ENCODE measurements around the gene LRP1.

LRP1 gene

DNA sequence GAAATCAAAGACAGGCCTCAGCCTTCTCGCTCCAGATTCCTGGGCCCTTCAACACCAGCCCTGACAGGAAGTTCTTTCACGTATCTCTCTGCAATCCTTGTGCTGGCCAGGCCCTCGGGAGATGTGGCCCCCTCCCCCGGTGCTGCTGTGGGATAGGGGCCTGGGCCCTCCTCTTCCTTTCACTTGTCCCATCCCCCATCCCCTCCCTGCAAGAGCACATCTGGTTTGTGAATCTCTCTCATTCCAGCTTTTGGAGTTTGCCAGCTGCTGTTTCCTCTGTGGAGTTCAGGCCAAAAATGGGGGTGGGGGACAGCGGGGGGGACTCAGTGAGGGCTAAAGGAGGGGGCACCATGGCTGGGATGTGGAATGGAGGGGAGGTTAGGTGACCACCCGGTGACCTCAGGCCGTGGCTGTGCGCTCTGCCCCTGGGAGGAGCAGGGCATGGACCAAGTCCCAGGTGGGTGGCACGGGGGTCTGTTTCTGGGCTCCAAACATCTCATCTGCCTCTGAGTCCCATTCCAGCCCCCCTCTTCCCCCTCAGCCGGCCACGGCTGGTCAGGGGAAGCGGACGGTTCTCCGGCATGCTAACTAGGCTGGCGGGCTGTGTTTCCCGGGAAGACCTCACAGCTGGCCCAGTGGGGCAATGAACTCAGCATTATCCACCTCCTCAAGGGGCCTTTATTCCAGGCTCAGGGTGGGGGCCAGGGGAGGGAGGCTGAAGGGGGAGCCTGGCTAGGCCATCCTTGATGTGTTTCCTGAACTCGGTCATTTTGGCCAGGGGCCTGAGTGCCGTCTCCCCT, 7.4 kb downstream of the LRP1 start:
- TF ChIP-seq SIN3A (IDR thresholded peaks at IDR 0.05; ENCODE audit: borderline replicate concordance, insufficient read depth, low read length) (no peak), FOXP2 (optimal IDR thresholded peaks at IDR 0.05; ENCODE audit: borderline replicate concordance, extremely low read depth, extremely low read length, insufficient read depth) (peak; percentile 57)

DNA sequence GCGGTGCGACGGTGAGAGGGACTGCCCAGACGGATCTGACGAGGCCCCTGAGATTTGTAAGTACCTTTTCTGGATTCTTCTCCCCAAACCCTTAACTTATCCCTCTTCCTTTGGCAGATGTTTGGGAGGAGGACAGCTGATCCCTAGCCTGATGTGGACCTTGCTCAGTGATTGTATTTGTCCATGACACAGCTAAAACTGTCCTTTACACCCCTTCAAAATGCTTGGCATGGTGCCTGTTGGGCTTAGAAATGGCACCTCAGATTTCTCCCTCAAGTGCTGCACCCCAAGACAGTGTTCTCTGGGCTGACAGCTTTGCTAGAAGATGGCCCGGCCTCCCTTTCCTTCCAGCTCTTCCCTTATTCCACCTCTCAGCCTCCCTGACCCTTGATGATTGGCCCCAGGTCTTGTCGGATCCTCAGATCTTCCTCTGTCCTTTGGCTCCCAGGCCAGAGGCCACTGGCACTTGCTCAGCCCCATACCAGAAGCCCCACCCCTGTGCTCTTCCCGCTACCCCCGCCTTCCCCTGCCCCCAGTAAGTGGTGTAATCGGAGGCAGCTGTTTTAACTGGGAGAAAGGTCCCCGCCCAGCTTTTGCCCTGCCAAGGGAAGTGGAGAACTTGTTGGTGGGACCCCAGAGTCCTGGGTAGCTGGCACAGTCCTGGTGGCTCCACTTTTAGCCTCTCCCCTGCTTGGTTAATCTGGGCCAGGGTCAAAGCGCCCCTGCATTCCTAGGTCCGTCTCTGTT, 10.4 kb downstream of the LRP1 start:
- TF ChIP-seq TAF1 (IDR thresholded peaks at IDR 0.05; ENCODE audit: borderline replicate concordance, insufficient read depth, low read length): no peak
- no peak for TF ChIP-seq SIN3A (IDR thresholded peaks at IDR 0.05; ENCODE audit: borderline replicate concordance, insufficient read depth, low read length)
- TF ChIP-seq POLR2AphosphoS5 (IDR thresholded peaks at IDR 0.05; ENCODE audit: low read depth, low read length): no peak
- TF ChIP-seq, protein P1, sequence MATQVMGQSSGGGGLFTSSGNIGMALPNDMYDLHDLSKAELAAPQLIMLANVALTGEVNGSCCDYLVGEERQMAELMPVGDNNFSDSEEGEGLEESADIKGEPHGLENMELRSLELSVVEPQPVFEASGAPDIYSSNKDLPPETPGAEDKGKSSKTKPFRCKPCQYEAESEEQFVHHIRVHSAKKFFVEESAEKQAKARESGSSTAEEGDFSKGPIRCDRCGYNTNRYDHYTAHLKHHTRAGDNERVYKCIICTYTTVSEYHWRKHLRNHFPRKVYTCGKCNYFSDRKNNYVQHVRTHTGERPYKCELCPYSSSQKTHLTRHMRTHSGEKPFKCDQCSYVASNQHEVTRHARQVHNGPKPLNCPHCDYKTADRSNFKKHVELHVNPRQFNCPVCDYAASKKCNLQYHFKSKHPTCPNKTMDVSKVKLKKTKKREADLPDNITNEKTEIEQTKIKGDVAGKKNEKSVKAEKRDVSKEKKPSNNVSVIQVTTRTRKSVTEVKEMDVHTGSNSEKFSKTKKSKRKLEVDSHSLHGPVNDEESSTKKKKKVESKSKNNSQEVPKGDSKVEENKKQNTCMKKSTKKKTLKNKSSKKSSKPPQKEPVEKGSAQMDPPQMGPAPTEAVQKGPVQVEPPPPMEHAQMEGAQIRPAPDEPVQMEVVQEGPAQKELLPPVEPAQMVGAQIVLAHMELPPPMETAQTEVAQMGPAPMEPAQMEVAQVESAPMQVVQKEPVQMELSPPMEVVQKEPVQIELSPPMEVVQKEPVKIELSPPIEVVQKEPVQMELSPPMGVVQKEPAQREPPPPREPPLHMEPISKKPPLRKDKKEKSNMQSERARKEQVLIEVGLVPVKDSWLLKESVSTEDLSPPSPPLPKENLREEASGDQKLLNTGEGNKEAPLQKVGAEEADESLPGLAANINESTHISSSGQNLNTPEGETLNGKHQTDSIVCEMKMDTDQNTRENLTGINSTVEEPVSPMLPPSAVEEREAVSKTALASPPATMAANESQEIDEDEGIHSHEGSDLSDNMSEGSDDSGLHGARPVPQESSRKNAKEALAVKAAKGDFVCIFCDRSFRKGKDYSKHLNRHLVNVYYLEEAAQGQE (IDR thresholded peaks at IDR 0.05; ENCODE audit: insufficient read depth in 1 of 2, low read depth in 2 of 2, low read length in 2 of 2): no peak
- TF ChIP-seq FOXP2 (optimal IDR thresholded peaks at IDR 0.05; ENCODE audit: borderline replicate concordance, extremely low read depth, extremely low read length, insufficient read depth): no peak

DNA sequence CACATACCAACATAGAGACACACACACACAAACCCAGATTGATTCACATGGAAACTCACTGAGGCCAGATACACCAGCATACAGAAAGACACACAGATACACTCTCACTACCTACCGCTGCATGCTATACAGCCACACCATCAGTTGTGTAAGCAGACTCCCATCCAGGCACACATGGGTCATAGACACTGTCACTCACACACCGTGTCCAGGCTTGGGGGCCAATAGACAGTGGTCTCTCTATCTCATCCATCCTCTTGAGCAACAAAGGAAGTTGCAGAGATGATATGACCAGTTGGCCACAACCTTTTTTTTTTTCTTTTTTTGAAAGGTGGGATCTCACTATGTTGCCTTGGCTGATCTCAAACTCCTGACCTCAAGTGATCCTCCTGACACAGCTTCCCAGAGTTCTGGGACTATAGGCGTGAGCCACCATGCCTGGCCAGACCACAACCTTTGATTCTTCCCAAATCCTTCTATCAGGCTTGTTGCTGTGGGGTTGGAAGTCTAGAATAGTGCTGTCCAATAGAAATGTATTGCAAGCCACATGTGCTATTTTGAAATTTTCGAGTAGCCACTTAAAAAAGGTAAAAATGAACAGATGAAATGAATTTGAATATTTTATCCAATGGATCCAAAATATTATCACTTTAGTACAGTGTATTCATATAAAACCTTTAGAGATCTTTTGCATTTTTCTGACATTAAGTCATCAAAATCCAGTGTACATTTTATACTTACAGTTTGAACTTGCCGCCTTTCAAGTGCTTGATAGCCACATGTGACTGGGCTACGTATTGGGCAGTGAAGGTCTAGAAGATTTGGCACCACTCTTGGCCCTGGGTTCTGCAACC, 11.7 kb downstream of the LRP1 start:
- TF ChIP-seq POLR2AphosphoS5 (IDR thresholded peaks at IDR 0.05; ENCODE audit: low read depth, low read length) (no peak), SIN3A (IDR thresholded peaks at IDR 0.05; ENCODE audit: borderline replicate concordance, insufficient read depth, low read length) (no peak), TAF1 (IDR thresholded peaks at IDR 0.05; ENCODE audit: borderline replicate concordance, insufficient read depth, low read length) (no peak), FOXP2 (optimal IDR thresholded peaks at IDR 0.05; ENCODE audit: borderline replicate concordance, extremely low read depth, extremely low read length, insufficient read depth) (no peak)
- TF ChIP-seq, protein P1 (IDR thresholded peaks at IDR 0.05; ENCODE audit: insufficient read depth in 1 of 2, low read depth in 2 of 2, low read length in 2 of 2): no peak

DNA sequence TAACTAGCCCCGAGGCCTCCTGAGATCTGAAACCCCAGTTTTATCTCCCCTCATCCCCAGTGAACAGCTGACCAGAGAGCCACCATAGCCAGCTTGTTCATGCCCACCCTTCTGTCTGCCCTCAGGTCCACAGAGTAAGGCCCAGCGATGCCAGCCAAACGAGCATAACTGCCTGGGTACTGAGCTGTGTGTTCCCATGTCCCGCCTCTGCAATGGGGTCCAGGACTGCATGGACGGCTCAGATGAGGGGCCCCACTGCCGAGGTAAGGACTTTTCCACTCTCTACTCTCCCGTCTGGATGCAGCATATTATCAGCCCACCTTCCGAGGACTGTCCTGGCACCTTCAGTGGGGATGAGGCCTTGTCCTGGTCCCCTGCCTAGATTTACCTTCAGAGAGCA, 13.0 kb downstream of the LRP1 start:
- TF ChIP-seq, protein P1 (IDR thresholded peaks at IDR 0.05; ENCODE audit: insufficient read depth in 1 of 2, low read depth in 2 of 2, low read length in 2 of 2): no peak
- TF ChIP-seq SIN3A (IDR thresholded peaks at IDR 0.05; ENCODE audit: borderline replicate concordance, insufficient read depth, low read length) (no peak), TAF1 (IDR thresholded peaks at IDR 0.05; ENCODE audit: borderline replicate concordance, insufficient read depth, low read length) (no peak), POLR2AphosphoS5 (IDR thresholded peaks at IDR 0.05; ENCODE audit: low read depth, low read length) (no peak), FOXP2 (optimal IDR thresholded peaks at IDR 0.05; ENCODE audit: borderline replicate concordance, extremely low read depth, extremely low read length, insufficient read depth) (no peak)

DNA sequence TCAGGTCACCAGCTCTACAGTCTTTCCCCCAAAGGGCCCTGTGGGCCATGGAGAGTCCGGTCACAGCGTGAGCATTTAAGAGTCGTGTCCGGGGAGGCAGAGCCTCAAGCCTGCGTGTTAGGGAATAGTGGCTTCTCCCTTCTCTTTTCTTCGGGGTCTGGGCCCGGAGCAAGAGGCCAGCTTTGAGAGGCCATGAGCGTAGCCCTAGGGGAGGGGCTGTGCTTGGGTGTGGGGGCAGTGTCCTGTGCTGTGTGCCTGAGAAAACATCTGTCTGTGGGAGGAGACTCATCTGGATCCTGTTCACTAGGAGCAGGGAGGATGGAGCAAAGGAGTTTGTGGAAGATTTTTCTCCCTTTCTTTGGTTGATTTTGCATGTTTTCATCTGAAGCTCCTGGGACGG, 13.8 kb downstream of the LRP1 start:
- no peak for TF ChIP-seq FOXP2 (optimal IDR thresholded peaks at IDR 0.05; ENCODE audit: borderline replicate concordance, extremely low read depth, extremely low read length, insufficient read depth)
- TF ChIP-seq SIN3A (IDR thresholded peaks at IDR 0.05; ENCODE audit: borderline replicate concordance, insufficient read depth, low read length): no peak
- TF ChIP-seq TAF1 (IDR thresholded peaks at IDR 0.05; ENCODE audit: borderline replicate concordance, insufficient read depth, low read length): no peak
- no peak for TF ChIP-seq POLR2AphosphoS5 (IDR thresholded peaks at IDR 0.05; ENCODE audit: low read depth, low read length)
- TF ChIP-seq, protein P1 (IDR thresholded peaks at IDR 0.05; ENCODE audit: insufficient read depth in 1 of 2, low read depth in 2 of 2, low read length in 2 of 2): no peak

Data from PFSK-1 (cell line).